Small intestine (tissue), 7 donors: ENCODE measurements around the gene CORO7. TPM values are rescaled to one million over a fixed set of nuclear protein-coding genes. Genes with fewer than 3 reads are reported as not detected.

ENCODE experiments used
- DNase-seq, 2 donors: peaks; one replicate each; pipeline versions ENCODE4 v3.0.0 to v3.0.0-alpha.2; 2013
- FAIRE-seq: peaks from 2 replicates; lab custom pipeline; 2012; peaks lifted over from hg19 to GRCh38; lab: Jason Lieb, UNC
- H3K27ac ChIP-seq, 3 donors: one replicate each; pipeline ENCODE4 v1.5.1; 2013; ENCODE audit warnings: low read length in 2 of 3, mild to moderate bottlenecking in 2 of 3, control low read depth in 1 of 3, inconsistent platforms in 1 of 3, low read depth in 1 of 3, moderate library complexity in 1 of 3
- H3K27me3 ChIP-seq, 3 donors: one replicate each; pipeline ENCODE4 v1.6.1; 2013; ENCODE audit warnings: low read length in 3 of 3, inconsistent platforms in 1 of 3; ENCODE audit not compliant: control insufficient read depth in 3 of 3, insufficient read depth in 3 of 3
- H3K36me3 ChIP-seq, 3 donors: one replicate each; pipeline ENCODE4 v1.6.1; 2013; ENCODE audit warnings: low read length in 3 of 3, inconsistent platforms in 1 of 3, low read depth in 1 of 3, mild to moderate bottlenecking in 1 of 3, moderate library complexity in 1 of 3; ENCODE audit not compliant: control insufficient read depth in 3 of 3, insufficient read depth in 2 of 3
- H3K4me1 ChIP-seq, 3 donors: one replicate each; pipeline ENCODE4 v1.6.1; 2013; ENCODE audit warnings: low read length in 2 of 3, inconsistent platforms in 1 of 3, low read depth in 1 of 3, mild to moderate bottlenecking in 1 of 3, moderate library complexity in 1 of 3; ENCODE audit not compliant: control insufficient read depth in 3 of 3, insufficient read depth in 2 of 3
- H3K4me3 ChIP-seq, 3 donors: one replicate each; pipeline ENCODE4 v1.5.1; 2013; ENCODE audit warnings: low read length in 3 of 3, control low read depth in 1 of 3, inconsistent platforms in 1 of 3, low read depth in 1 of 3, mild to moderate bottlenecking in 1 of 3, moderate library complexity in 1 of 3
- H3K9me3 ChIP-seq, 2 donors: one replicate each; pipeline ENCODE4 v1.6.1; 2013; ENCODE audit warnings: low read depth in 1 of 2, low read length in 1 of 2; ENCODE audit not compliant: control insufficient read depth in 2 of 2, insufficient read depth in 1 of 2
- WGBS, 3 donors: extraction: QIAGEN DNeasy Blood & Tissue Kit; methylation state at CpG; one replicate each; pipeline ENCODE4 v1.1.7; 2013; 5-methylcytosine and 5-hydroxymethylcytosine counted together
- polyA plus RNA-seq, 4 donors: library from polyadenylated mRNA; stranded (reverse) in 3 of 4; unstranded in 1 of 4; fragments of 200-250 nt in 3 of 4; fragments of 120-200 nt in 1 of 4; gene quantifications; one replicate each; pipeline versions ENCODE4 v1.2.1 to v1.2.3, GENCODE V29; 2013
- donor health status: healthy with polysubstance abuse.
- donor health status: control.
- donor health status: control.
- donor health status: Bipolar disorder and iron deficiency.
- donor health status: healthy.

The CORO7 gene
- polyA plus RNA-seq, 4 donors, result 27.3 to 49.2 (median 41.6) TPM

DNA sequence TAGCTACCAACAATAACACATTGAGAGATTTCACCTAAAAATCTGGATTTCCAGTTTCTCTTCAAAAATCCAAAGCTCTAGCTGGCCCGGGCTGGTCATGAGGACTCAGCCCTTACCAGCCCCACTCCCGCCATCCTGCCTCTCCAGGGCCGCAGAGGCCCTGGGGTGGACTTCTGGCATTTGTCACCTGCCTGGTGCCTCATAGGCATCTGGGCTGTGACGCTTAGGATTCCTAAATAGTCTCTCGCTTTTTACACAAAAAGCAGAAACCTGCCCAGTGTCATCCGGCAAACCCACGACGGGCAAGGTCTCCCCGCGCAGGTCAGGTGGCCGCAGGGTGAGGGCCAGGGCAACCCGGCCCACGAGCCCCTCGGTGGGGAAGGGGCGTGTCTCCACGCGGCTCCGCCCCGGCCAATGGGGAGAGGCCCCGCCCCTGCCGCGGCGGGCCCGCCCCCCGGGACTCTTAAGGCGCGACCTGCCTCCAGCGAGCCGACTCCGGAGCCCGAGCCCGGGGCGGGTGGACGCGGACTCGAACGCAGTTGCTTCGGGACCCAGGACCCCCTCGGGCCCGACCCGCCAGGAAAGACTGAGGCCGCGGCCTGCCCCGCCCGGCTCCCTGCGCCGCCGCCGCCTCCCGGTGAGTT, 44.9 kb downstream of the CORO7 start, which contains the start of gene VASN:
TSS of gene VASN (plus strand) at position 492 of the 644 bp plus-strand sequence. CDS start 9,030 bp downstream, outside the sequence.
- WGBS, 3 donors, result 4 to 8% (median 6%) methylated on average over 38 to 50 of the region's 50 CpGs
- peaks cover 0 to 49% (median 3%) of the 10 kb centered on the region in 3 donors for H3K36me3 ChIP-seq
- H3K4me1 ChIP-seq, result peaks cover 4 to 40% (median 5%) of the 10 kb centered on the region in 3 donors
- FAIRE-seq, result no peak
- H3K27ac ChIP-seq, result peak within 1 kb of the TSS in 2 of 3 donors; percentile 52 to 77
- peak; percentile 64 to 83 for DNase-seq
- no peaks in the 10 kb centered on the region for H3K9me3 ChIP-seq
- peak within 1 kb of the TSS; percentile 58 to 71 (median 60) for H3K4me3 ChIP-seq
- H3K27me3 ChIP-seq, result no peaks in the 10 kb centered on the region

DNA sequence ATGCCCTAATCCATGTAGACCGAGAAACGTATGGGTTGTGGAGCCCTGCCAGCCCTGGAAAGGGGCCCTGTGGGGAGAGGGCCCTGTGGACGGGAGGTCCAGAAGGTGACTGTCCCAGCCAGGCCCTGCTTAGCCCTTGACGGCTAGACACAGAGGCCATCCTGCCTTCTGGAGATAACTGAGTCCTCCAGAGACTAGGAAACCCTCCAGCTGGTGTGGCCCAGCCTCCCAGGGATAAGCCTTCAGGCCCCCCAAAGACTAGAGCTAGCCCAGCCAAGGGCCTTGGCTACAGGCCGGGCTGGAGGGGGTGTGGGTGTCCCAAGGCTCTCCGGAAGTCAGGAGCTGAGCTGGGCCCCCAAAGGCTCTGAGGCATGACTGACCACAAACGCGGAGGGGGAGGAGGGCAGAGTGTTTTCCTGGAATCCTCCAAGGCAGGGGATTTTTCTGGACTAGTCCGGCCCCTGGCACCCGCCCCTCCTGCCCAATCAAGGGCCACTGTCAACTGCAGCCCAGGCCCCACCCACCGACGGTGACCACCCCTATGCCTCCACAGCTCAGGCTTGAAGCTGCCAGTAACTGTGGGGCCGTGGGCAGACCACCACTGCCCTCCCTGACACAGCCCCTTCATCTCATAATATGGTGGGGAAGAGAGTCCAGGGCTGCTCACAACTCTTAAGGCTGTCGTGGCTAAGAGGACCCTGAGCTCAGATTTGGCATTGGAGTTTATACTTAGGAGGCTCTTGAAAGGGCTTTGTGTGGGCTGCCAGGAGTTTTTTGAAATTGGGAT, 45.6 kb downstream of the CORO7 start:
- H3K4me3 ChIP-seq, result no peak overlapping the region
- no peak for FAIRE-seq
- no peaks in the 10 kb centered on the region for H3K27me3 ChIP-seq
- H3K9me3 ChIP-seq, result no peaks in the 10 kb centered on the region
- peaks cover 4 to 37% (median 5%) of the 10 kb centered on the region in 3 donors for H3K4me1 ChIP-seq
- peaks cover 0 to 47% (median 2%) of the 10 kb centered on the region in 3 donors for H3K36me3 ChIP-seq
- peak overlapping the region in 2 of 3 donors; percentile 52 for H3K27ac ChIP-seq
- DNase-seq, result peak in 1 of 2 donors; percentile 31
- 64 to 90% (median 87%) methylated on average over 14 of the region's 14 CpGs for WGBS, 3 donors

DNA sequence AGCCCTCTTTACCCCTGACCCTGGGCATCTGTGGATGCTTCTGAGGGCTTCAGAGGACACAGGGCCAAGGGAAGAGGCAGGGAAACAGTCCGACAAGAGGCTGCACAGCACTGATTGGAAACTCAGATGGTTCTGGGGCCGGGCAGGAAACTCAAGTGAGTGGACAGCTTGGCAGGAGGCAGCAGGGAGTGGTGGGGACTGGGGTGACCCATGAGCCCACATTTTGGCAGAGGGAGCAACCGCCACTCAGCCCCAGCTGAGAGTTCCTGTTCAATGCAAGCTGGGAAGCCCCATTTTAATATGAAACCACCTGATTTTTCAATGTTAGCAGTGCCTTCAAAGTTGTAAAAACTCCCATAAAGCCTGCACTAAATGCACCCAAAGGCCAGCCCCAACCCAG, 46.2 kb downstream of the CORO7 start:
- WGBS, 3 donors, result 77 to 89% (median 83%) methylated on average over 3 of the region's 3 CpGs
- DNase-seq, result no peak
- Histone ChIP-seq H3K4me1 (peaks cover 4 to 36% (median 5%) of the 10 kb centered on the region in 3 donors), H3K27me3 (no peaks in the 10 kb centered on the region), H3K36me3 (peaks cover 0 to 49% (median 0%) of the 10 kb centered on the region in 3 donors), H3K27ac (peak overlapping the region in 2 of 3 donors; percentile 32 to 52), H3K9me3 (no peaks in the 10 kb centered on the region), H3K4me3 (no peak overlapping the region)
- FAIRE-seq, result no peak

DNA sequence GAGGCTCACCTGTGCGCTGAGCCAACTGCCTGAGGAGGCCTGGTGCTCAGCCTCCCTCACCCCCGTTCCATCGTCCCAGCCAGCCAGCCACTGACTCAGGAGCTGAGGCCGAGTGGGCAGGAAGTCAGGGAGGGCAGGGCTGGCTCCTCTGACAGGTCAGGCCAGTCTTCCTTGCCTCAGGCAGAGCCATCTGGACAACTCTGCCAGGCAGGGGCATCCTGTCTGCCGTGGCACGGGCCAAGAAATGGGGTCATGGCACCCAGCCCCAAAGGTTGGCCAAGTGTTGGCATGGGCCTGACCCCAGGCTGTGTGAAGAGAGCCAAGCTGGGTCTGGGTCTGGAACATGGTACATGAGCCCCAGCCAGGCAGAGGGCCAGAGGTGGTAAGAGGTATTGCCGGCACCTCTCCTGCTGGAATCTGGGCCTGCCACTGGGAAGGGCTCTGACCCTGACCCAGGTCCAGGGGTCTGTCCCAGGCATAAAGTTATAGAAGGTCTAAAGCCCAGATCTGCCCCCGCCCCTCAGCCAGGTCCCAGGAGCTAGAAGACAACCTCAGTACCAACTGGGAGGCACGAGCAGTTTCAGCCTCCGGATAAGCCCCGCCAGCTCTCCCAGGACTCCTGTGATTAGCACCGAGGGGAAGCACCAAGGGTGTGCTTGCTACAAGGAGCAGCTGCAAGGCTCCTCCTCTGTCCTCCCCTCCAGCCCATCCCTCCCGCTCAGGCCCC, 47.2 kb downstream of the CORO7 start:
- peak overlapping the region in 1 of 3 donors; percentile 40 for H3K27ac ChIP-seq
- DNase-seq, result no peak

DNA sequence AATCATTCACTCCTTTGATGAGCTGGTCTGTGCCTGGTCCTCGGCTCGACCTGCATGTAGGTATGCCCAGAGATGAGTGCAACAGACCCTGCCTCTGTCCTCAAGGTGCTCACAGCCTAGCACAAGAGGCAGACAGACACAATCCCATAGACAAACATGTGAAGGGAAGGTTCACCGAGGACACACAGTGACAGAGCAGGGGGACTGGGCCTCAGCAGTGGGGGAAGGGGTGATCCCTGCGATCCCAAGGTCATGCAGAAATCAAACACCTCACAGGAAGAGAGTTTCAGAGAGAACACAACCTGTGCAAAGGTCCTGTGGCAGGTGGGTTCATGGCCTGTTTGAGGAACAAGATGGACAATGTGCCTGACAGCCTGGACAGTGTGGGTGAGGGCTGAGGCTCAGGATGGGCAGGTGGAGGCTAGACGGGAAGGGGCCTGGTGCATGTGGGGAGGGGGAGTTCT, 49.0 kb downstream of the CORO7 start:
- FAIRE-seq (no peak), DNase-seq (no peak)
- 90 to 96% (median 93%) methylated on average over 5 of the region's 5 CpGs for WGBS, 3 donors
- Histone ChIP-seq H3K4me1 (peaks cover 3 to 10% (median 5%) of the 10 kb centered on the region in 3 donors), H3K4me3 (no peak overlapping the region), H3K9me3 (no peaks in the 10 kb centered on the region), H3K36me3 (peaks cover 0 to 69% (median 13%) of the 10 kb centered on the region in 3 donors), H3K27me3 (no peaks in the 10 kb centered on the region), H3K27ac (no peak overlapping the region)

More for the DNA sequence above, 47.2 kb downstream of the CORO7 start:
- no peaks in the 10 kb centered on the region for H3K9me3 ChIP-seq
- peaks cover 0 to 57% (median 7%) of the 10 kb centered on the region in 3 donors for H3K36me3 ChIP-seq
- peaks cover 4 to 26% (median 5%) of the 10 kb centered on the region in 3 donors for H3K4me1 ChIP-seq
- H3K4me3 ChIP-seq, result no peak overlapping the region
- no peaks in the 10 kb centered on the region for H3K27me3 ChIP-seq
- no peak for FAIRE-seq
- WGBS, 3 donors, result 88 to 95% (median 91%) methylated on average over 12 to 13 of the region's 13 CpGs

DNA sequence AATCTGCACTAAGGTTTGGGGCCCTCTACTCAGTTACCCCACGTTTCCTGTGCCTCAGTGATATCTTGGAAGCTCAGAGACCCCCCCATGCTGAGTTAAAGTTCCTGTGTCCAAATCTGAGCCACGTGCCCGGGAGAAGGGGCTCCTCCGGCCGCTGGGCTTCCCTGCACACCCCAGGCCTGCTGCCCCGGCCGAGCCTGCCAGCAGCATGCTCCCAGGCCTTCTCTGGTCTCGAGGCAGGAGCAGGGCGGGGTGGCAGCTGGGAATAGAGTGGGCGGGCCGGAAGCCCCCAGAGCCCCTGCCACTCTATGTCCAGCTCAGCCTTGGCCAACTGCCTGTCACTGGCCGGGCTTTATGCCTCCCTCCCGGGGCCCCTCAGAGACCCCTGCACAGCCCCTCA, 50.4 kb downstream of the CORO7 start:
- no peak overlapping the region for H3K27ac ChIP-seq
- no peak overlapping the region for H3K4me3 ChIP-seq
- H3K4me1 ChIP-seq, result peaks cover 0 to under 1% (median 0%) of the 10 kb centered on the region in 3 donors
- peaks cover 0 to 83% (median 14%) of the 10 kb centered on the region in 3 donors for H3K36me3 ChIP-seq
- DNase-seq (no peak), FAIRE-seq (no peak)
- H3K27me3 ChIP-seq, result no peaks in the 10 kb centered on the region
- H3K9me3 ChIP-seq, result no peaks in the 10 kb centered on the region
- WGBS, 3 donors, result 94 to 96% (median 95%) methylated on average over 10 to 13 of the region's 13 CpGs

DNA sequence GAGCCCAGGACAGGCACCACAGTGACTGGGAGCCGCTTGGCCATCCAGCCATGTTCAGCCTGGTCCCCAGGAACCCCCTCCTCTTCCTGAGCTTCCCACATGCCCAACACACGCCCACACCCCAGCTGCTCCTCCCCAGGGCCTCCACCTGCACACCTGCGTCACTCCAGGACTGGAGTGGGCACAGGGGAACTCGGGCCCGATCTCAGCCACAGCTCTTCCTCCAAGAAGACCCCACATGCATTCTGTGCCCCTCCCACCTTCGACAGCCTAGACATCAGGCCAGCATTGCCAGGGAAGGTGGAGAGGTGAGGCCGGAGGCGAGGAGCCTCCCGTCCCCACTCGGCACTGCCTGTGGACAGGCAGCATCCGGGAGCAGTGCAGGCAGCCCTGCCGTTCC, 50.8 kb downstream of the CORO7 start:
- DNase-seq, result no peak
- no peak overlapping the region for H3K27ac ChIP-seq
- H3K9me3 ChIP-seq, result no peaks in the 10 kb centered on the region
- 94 to 97% (median 96%) methylated on average over 12 of the region's 12 CpGs for WGBS, 3 donors
- no peak for FAIRE-seq
- H3K27me3 ChIP-seq, result no peaks in the 10 kb centered on the region
- H3K36me3 ChIP-seq, result peaks cover 0 to 87% (median 14%) of the 10 kb centered on the region in 3 donors
- H3K4me1 ChIP-seq, result no peaks in the 10 kb centered on the region
- no peak overlapping the region for H3K4me3 ChIP-seq

DNA sequence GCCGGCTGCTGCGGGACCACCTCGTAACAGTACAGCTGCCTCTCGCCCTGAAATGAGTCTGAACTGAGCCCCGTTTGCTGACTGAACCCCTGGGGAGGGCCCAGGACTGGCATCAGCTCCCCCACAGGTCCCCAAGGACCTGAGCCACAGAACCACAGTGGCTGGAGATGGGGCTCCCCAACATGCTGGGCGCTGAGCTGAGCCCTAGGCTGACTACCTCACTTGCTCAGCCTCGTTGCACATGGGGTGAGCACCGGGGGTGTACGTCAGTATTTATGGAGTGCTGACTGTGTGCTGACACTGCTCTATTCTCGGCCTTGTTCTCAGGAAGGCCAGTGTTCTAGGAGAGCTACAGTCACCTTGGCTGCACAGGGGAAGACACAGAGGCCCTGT, 51.4 kb downstream of the CORO7 start:
- Histone ChIP-seq H3K36me3 (peaks cover 0 to 91% (median 14%) of the 10 kb centered on the region in 3 donors), H3K27me3 (no peaks in the 10 kb centered on the region), H3K9me3 (no peaks in the 10 kb centered on the region), H3K27ac (no peak overlapping the region), H3K4me1 (no peaks in the 10 kb centered on the region), H3K4me3 (no peak overlapping the region)
- no peak for FAIRE-seq
- no peak for DNase-seq
- 91 to 99% (median 96%) methylated on average over 9 to 10 of the region's 10 CpGs for WGBS, 3 donors
